Thyroid gland (tissue), 4 donors: ENCODE data around the gene AFF3.
"Not testable (repeated sequence)": the region's sequence is repeated elsewhere in the genome, so short reads cannot be mapped to it uniquely, and the experiment has no call there.

Source experiments
- POLR2A ChIP-seq, 2 donors: fragments of 450-650 bp; IDR thresholded peaks; one replicate each; pipeline ENCODE4 v1.6.1; 2017; ENCODE audit warnings: antibody characterized with exemption in 2 of 2, mild to moderate bottlenecking in 2 of 2, moderate library complexity in 1 of 2
- TF ChIP-seq, protein P1 (sequence below), 6 experiments: fragments of 200-600 bp in 3 of 6; fragments of 450-650 bp in 3 of 6; sonication (generic) in 3 of 6; IDR thresholded peaks; one replicate each; pipeline ENCODE4 v1.5.1; 2016 to 2019; ENCODE audit warnings: antibody characterized with exemption in 6 of 6, mild to moderate bottlenecking in 2 of 6, inconsistent platforms in 1 of 6, moderate library complexity in 1 of 6

DNA sequence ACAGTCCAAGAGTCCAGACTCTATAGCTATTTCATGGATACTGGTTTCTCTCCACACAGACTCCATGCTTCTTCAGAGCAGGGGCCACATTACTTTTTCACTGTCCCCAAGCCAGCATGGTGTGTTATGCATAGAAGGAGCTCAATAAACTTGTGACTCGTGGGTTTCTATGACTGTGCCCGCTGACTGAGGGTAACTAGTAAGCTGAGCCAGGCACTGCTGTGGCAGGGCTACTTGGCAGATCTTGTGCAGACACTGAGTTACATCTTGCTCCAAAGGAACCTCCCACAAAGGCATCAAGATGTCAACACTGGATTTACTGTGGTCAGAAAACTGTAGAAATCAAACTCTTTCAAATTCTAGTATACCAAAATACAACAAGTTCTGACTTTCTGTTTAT lies 56.6 kb downstream of the AFF3 start:
- not testable (repeated sequence) for TF ChIP-seq POLR2A (IDR thresholded peaks at IDR 0.05)
- TF ChIP-seq, protein P1, sequence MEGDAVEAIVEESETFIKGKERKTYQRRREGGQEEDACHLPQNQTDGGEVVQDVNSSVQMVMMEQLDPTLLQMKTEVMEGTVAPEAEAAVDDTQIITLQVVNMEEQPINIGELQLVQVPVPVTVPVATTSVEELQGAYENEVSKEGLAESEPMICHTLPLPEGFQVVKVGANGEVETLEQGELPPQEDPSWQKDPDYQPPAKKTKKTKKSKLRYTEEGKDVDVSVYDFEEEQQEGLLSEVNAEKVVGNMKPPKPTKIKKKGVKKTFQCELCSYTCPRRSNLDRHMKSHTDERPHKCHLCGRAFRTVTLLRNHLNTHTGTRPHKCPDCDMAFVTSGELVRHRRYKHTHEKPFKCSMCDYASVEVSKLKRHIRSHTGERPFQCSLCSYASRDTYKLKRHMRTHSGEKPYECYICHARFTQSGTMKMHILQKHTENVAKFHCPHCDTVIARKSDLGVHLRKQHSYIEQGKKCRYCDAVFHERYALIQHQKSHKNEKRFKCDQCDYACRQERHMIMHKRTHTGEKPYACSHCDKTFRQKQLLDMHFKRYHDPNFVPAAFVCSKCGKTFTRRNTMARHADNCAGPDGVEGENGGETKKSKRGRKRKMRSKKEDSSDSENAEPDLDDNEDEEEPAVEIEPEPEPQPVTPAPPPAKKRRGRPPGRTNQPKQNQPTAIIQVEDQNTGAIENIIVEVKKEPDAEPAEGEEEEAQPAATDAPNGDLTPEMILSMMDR (IDR thresholded peaks at IDR 0.05), result not testable (repeated sequence)
